DND-41 (cell line): ENCODE data around the gene SOX8.

Experiments
- ATAC-seq: fragments of 200-7000 bp; cut with Tn5 transposase; 3 replicates; pipeline ENCODE4 v1.9.1; 2021; ENCODE audit warnings: low read depth; ENCODE audit not compliant: insufficient read depth
- DNase-seq: peaks from one replicate; pipeline ENCODE4 v3.0.0-alpha.2; 2020
- H2AFZ ChIP-seq: 2 replicates; pipeline ENCODE4 v1.6.0; 2012; ENCODE audit warnings: low read depth, low read length
- H3K27ac ChIP-seq: 2 replicates; pipeline ENCODE4 v1.5.1; 2012; ENCODE audit warnings: low read length, inconsistent platforms
- H3K27me3 ChIP-seq: fragments of 200-600 bp; sonication (generic); 2 replicates; pipeline ENCODE4 v1.6.0; 2012; ENCODE audit warnings: low read length, mild to moderate bottlenecking, inconsistent platforms; ENCODE audit not compliant: insufficient read depth, poor library complexity
- H3K36me3 ChIP-seq: 2 replicates; pipeline ENCODE4 v1.5.1; 2012; ENCODE audit warnings: low read length, inconsistent platforms; ENCODE audit not compliant: insufficient read depth
- H3K4me1 ChIP-seq: 2 replicates; pipeline ENCODE4 v1.5.1; 2012; ENCODE audit warnings: mild to moderate bottlenecking, low read length; ENCODE audit not compliant: insufficient read depth
- H3K4me2 ChIP-seq: 2 replicates; pipeline ENCODE4 v1.6.0; 2012; ENCODE audit warnings: mild to moderate bottlenecking, moderate library complexity, low read length, inconsistent platforms; ENCODE audit not compliant: insufficient read depth
- H3K4me3 ChIP-seq, 2 experiments: fragments of 200-600 bp in 1 of 2; shearing (Covaris generic) in 1 of 2; 2 replicates each; pipeline ENCODE4 v1.5.1; 2012 to 2016; ENCODE audit warnings: inconsistent platforms in 2 of 2, low read length in 2 of 2, mild to moderate bottlenecking in 2 of 2, low read depth in 1 of 2, moderate library complexity in 1 of 2
- H3K79me2 ChIP-seq: 2 replicates; pipeline ENCODE4 v1.6.0; 2012; ENCODE audit warnings: low read length, inconsistent platforms; ENCODE audit not compliant: insufficient read depth
- H3K9ac ChIP-seq: 2 replicates; pipeline ENCODE4 v1.6.0; 2012; ENCODE audit warnings: low read depth, mild to moderate bottlenecking, inconsistent platforms, low read length, moderate library complexity
- H3K9me3 ChIP-seq: 2 replicates; pipeline ENCODE4 v1.5.1; 2012; ENCODE audit warnings: low read length, moderate library complexity, mild to moderate bottlenecking, inconsistent platforms; ENCODE audit not compliant: insufficient read depth, severe bottlenecking
- H4K20me1 ChIP-seq: 2 replicates; pipeline ENCODE4 v1.6.0; 2012; ENCODE audit warnings: low read length; ENCODE audit not compliant: insufficient read depth
- CTCF ChIP-seq: IDR thresholded peaks from 2 replicates; pipeline ENCODE4 v1.5.1; 2012; ENCODE audit warnings: borderline replicate concordance, low read length, moderate library complexity, mild to moderate bottlenecking; ENCODE audit not compliant: poor library complexity, severe bottlenecking; ENCODE audit errors: extremely low read depth
- EZH2 ChIP-seq: IDR thresholded peaks from 3 replicates; pipeline ENCODE4 v1.6.1; 2012; ENCODE audit warnings: borderline replicate concordance, low read depth, mild to moderate bottlenecking, moderate library complexity, low read length, inconsistent platforms; ENCODE audit not compliant: severe bottlenecking

The SOX8 gene

GRCh38 chr16:1006781-1007180 is 25.2 kb downstream of the SOX8 start:
- Histone ChIP-seq H3K27ac (no peak overlapping the region), H2AFZ (no peak overlapping the region), H3K4me1 (no peaks in the 10 kb centered on the region), H3K79me2 (no peaks in the 10 kb centered on the region), H3K9me3 (no peaks in the 10 kb centered on the region), H3K4me2 (no peak overlapping the region), H3K4me3 (no peak overlapping the region), H3K9ac (no peak overlapping the region), H3K27me3 (no peaks in the 10 kb centered on the region), H4K20me1 (peaks cover 4% of the 10 kb centered on the region; the same call in 1 of the 2 replicates), H3K36me3 (no peaks in the 10 kb centered on the region)
- ATAC-seq (no peak), DNase-seq (no peak)
- no peak for TF ChIP-seq EZH2

- Histone ChIP-seq H3K9me3 (no peaks in the 10 kb centered on the region), H3K27ac (no peak overlapping the region), H3K79me2 (no peaks in the 10 kb centered on the region), H3K4me1 (no peaks in the 10 kb centered on the region), H3K36me3 (no peaks in the 10 kb centered on the region), H3K4me2 (no peak overlapping the region), H4K20me1 (peaks cover 4% of the 10 kb centered on the region; the same call in 1 of the 2 replicates), H3K27me3 (no peaks in the 10 kb centered on the region), H3K4me3 (no peak overlapping the region), H2AFZ (no peak overlapping the region), H3K9ac (no peak overlapping the region)
- ATAC-seq (no peak), DNase-seq (no peak)
- TF ChIP-seq EZH2 = no peak
Observed at GRCh38 chr16:1007284-1007850, 25.8 kb downstream of the SOX8 start.

GRCh38 chr16:1008085-1008484 is 26.5 kb downstream of the SOX8 start:
- ATAC-seq = no peak
- no peaks in the 10 kb centered on the region for H3K27me3 ChIP-seq
- H3K27ac ChIP-seq = no peak overlapping the region
- no peak overlapping the region for H3K9ac ChIP-seq
- no peaks in the 10 kb centered on the region for H3K4me1 ChIP-seq
- DNase-seq = no peak
- H3K9me3 ChIP-seq = no peaks in the 10 kb centered on the region
- H4K20me1 ChIP-seq = peaks cover 6% of the 10 kb centered on the region; the same call in 1 of the 2 replicates
- H2AFZ ChIP-seq = no peak overlapping the region
- no peaks in the 10 kb centered on the region for H3K36me3 ChIP-seq
- no peak overlapping the region for H3K4me3 ChIP-seq
- no peak overlapping the region for H3K4me2 ChIP-seq
- no peaks in the 10 kb centered on the region for H3K79me2 ChIP-seq
- TF ChIP-seq CTCF (no peak), EZH2 (no peak)

- no peak overlapping the region for H2AFZ ChIP-seq
- no peaks in the 10 kb centered on the region for H3K9me3 ChIP-seq
- TF ChIP-seq EZH2 = no peak
- TF ChIP-seq CTCF = no peak
- H3K36me3 ChIP-seq = no peaks in the 10 kb centered on the region
- no peak overlapping the region for H3K27ac ChIP-seq
- DNase-seq (no peak), ATAC-seq (no peak)
- no peaks in the 10 kb centered on the region for H3K4me1 ChIP-seq
- no peaks in the 10 kb centered on the region for H3K27me3 ChIP-seq
- no peak overlapping the region for H3K9ac ChIP-seq
- no peaks in the 10 kb centered on the region for H3K79me2 ChIP-seq
- no peak overlapping the region for H3K4me2 ChIP-seq
- H3K4me3 ChIP-seq = no peak overlapping the region
- peaks cover 9% of the 10 kb centered on the region; the same call in 1 of the 2 replicates for H4K20me1 ChIP-seq
Observed at GRCh38 chr16:1009358-1010150, 28.0 kb downstream of the SOX8 start.
